Glutamatergic neuron (in vitro differentiated cells): Measurements from ENCODE around the gene PTTG1IP2. TPM values are rescaled to one million over a fixed set of nuclear protein-coding genes. Genes with fewer than 3 reads are reported as not detected.
A peak's percentile ranks its signal among the peaks of the same experiment; 100 is the strongest.
"Not testable (repeated sequence)": the region's sequence is repeated elsewhere in the genome, so short reads cannot be mapped to it uniquely, and the experiment has no call there.

Experiments
- DNase-seq: peaks from one replicate; pipeline ENCODE4 v3.0.0; 2022
- H3K27ac Mint-ChIP-seq: one replicate; pipeline ENCODE4 v1.8.0; 2020; ENCODE audit warnings: mild to moderate bottlenecking, mixed read lengths, inconsistent platforms; ENCODE audit not compliant: unreplicated experiment
- H3K27me3 Mint-ChIP-seq: one replicate; pipeline ENCODE4 v1.8.0; 2020; ENCODE audit warnings: mild to moderate bottlenecking, moderate library complexity, mixed read lengths, inconsistent platforms; ENCODE audit not compliant: unreplicated experiment
- H3K36me3 Mint-ChIP-seq: one replicate; pipeline ENCODE4 v1.8.0; 2020; ENCODE audit warnings: mild to moderate bottlenecking, mixed read lengths, inconsistent platforms; ENCODE audit not compliant: unreplicated experiment
- H3K4me1 Mint-ChIP-seq: one replicate; pipeline ENCODE4 v1.8.0; 2020; ENCODE audit warnings: mild to moderate bottlenecking, low read depth, mixed read lengths, inconsistent platforms; ENCODE audit not compliant: unreplicated experiment
- H3K4me3 Mint-ChIP-seq: one replicate; pipeline ENCODE4 v1.8.0; 2020; ENCODE audit warnings: mild to moderate bottlenecking, mixed read lengths, inconsistent platforms; ENCODE audit not compliant: unreplicated experiment
- H3K9me3 Mint-ChIP-seq: one replicate; pipeline ENCODE4 v1.8.0; 2020; ENCODE audit warnings: mild to moderate bottlenecking, moderate library complexity, mixed read lengths, inconsistent platforms; ENCODE audit not compliant: unreplicated experiment
- total RNA-seq: library from RNA; stranded (reverse); fragmentation: NEBNext Ultra II Directional; extraction: Animal tissue kit (Norgen Biotek cat#: 25700); gene quantifications from one replicate; pipeline ENCODE4 v1.2.1, GENCODE V29; 2021; ENCODE audit not compliant: unreplicated experiment
- TF ChIP-seq, protein P1 (sequence below): fragments of 200-600 bp; sonication (generic); IDR thresholded peaks from one replicate; pipeline ENCODE4 v1.5.0; 2021; ENCODE audit not compliant: partially characterized antibody, unreplicated experiment

The PTTG1IP2 gene
- total RNA-seq, 1 donor from 2014 or later: not detected

DNA sequence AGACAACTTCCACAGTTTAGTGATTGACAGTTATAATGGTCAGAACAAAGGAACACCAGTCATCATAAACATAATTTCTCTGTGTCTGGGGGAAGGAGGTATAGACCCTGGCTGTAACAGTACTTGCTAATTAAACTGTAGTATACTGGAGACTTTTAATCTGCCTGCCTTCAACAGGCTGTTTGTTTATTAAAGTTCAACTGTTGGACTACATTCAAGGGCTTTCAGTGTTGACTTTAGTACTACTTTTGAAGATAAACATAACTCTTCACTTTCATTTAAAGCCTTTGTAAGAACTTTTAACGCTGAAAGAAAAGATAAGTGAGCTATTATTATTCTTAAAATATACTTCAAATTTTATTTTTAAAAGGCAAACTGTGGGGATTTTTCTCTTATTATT is 15.5 kb upstream of the PTTG1IP2 start:
- Mint-ChIP-seq H3K4me3 (no peak overlapping the region), H3K36me3 (no peaks in the 10 kb centered on the region), H3K9me3 (peaks cover 11% of the 10 kb centered on the region), H3K27me3 (no peaks in the 10 kb centered on the region), H3K4me1 (peaks cover 22% of the 10 kb centered on the region), H3K27ac (peak overlapping the region; percentile 65)
- TF ChIP-seq, protein P1, sequence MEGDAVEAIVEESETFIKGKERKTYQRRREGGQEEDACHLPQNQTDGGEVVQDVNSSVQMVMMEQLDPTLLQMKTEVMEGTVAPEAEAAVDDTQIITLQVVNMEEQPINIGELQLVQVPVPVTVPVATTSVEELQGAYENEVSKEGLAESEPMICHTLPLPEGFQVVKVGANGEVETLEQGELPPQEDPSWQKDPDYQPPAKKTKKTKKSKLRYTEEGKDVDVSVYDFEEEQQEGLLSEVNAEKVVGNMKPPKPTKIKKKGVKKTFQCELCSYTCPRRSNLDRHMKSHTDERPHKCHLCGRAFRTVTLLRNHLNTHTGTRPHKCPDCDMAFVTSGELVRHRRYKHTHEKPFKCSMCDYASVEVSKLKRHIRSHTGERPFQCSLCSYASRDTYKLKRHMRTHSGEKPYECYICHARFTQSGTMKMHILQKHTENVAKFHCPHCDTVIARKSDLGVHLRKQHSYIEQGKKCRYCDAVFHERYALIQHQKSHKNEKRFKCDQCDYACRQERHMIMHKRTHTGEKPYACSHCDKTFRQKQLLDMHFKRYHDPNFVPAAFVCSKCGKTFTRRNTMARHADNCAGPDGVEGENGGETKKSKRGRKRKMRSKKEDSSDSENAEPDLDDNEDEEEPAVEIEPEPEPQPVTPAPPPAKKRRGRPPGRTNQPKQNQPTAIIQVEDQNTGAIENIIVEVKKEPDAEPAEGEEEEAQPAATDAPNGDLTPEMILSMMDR: no peak
- no peak for DNase-seq

DNA sequence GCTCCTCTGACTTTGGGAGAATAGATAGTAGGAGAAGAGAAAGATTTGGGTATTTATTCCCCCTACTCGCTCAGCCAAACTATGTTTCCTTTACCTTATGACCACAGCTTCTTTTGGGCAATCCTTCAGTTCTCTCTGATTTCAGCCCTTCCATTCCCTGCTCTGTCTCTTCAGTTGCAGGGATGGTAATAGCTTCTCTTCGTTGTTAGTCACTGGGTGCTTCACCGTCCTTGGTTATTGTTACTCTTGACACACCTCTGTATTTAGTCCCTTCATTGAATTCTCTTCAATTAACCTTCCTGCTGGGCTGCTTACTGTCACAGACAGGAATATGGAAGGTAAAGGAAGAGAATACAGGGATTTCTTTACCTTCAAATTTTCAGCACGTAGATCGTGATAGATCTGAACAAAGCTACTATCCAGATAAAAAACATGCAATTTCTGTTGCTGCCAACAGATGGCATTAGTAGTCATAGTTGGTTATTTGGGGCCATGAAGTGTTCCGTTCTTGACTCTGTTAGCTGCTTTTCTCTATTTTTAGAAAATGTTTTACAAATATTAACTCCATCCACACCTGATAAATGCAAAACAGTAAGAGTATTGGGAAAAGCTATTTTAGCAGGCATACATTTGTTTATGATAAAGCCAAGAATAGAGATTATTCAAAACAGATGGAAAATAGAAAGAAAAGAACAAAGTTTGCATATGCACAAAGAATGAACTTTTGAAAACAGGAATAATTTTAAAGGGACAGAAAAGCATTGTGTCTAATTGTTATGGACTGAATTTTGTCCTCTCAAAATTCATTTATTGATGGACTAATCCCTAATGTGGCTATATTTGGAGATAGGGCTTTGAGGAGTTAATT is 14.0 kb upstream of the PTTG1IP2 start:
- H3K36me3 Mint-ChIP-seq: no peaks in the 10 kb centered on the region
- peaks cover 22% of the 10 kb centered on the region for H3K4me1 Mint-ChIP-seq
- H3K9me3 Mint-ChIP-seq: peaks cover 11% of the 10 kb centered on the region
- DNase-seq: no peak
- no peaks in the 10 kb centered on the region for H3K27me3 Mint-ChIP-seq
- peak overlapping the region; percentile 73 for H3K4me3 Mint-ChIP-seq
- TF ChIP-seq, protein P1: peak; percentile 60
- H3K27ac Mint-ChIP-seq: peak overlapping the region; percentile 67

DNA sequence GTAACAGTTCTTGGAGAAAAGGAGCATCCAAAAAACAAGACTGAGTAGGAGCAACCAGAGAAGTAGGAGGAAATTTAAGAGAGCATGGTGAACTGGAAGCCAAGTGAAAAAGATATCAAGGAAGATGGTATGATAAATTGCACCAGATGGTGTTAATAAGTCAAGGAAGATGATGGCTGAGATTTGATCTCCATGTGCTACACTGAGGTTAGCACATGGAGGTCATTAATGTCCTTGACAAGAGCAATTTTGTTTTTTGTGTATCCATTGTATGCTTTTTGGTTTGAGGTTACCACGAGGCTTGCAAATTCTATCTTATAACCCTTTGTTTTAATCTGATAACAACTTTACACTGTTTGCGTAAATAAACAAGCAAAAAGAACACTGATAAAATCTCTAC is 11.3 kb upstream of the PTTG1IP2 start:
- DNase-seq: no peak
- H3K27me3 Mint-ChIP-seq: no peaks in the 10 kb centered on the region
- peaks cover under 1% of the 10 kb centered on the region for H3K36me3 Mint-ChIP-seq
- H3K9me3 Mint-ChIP-seq: peaks cover 7% of the 10 kb centered on the region
- TF ChIP-seq, protein P1: no peak
- H3K4me3 Mint-ChIP-seq: no peak overlapping the region
- H3K4me1 Mint-ChIP-seq: peaks cover 20% of the 10 kb centered on the region
- no peak overlapping the region for H3K27ac Mint-ChIP-seq

DNA sequence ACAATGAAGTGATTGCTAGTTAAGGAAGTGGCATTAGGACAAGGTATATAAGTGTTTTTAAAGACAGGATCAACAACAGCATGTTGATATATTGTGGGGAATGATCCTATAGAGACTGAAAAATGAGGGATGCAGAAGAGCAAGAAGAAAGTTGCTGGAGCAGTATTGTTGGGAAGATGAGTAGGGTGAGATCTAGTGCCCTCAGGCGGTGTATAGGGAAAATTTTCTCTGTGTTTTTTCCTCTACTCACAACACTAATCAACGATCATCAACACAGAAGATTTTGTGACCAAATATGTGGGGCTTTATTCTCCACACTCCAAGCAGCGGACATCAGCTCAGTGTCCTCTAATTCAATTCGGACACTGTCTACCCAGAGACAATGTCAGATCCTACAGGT is 9.6 kb upstream of the PTTG1IP2 start:
- Mint-ChIP-seq H3K9me3 (peaks cover 9% of the 10 kb centered on the region), H3K27ac (no peak overlapping the region), H3K27me3 (no peaks in the 10 kb centered on the region), H3K36me3 (peaks cover 13% of the 10 kb centered on the region), H3K4me1 (peaks cover 8% of the 10 kb centered on the region), H3K4me3 (no peak overlapping the region)
- TF ChIP-seq, protein P1: no peak
- no peak for DNase-seq

DNA sequence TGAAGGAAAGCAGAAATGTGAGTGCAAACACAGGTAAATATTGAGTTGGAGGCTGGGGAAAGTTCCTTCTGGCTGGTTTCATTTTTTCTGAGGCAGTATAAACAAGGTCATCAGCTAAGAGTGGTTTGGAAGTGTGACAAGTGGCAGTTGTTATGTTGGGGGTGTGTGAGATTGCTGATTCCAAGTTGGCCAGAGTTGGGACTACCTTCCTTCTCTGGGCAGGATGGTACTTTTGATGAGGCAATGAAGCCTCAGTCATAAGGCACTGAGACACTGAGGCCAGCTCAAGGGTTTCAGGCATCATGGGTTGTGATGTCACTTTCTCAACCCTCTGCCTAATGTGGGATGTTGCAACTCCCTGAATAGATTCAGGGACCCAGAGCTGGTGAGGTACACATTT is 8.2 kb upstream of the PTTG1IP2 start:
- peaks cover 24% of the 10 kb centered on the region for H3K36me3 Mint-ChIP-seq
- TF ChIP-seq, protein P1: no peak
- no peaks in the 10 kb centered on the region for H3K27me3 Mint-ChIP-seq
- peaks cover 10% of the 10 kb centered on the region for H3K9me3 Mint-ChIP-seq
- no peak overlapping the region for H3K4me3 Mint-ChIP-seq
- no peak overlapping the region for H3K27ac Mint-ChIP-seq
- DNase-seq: no peak
- H3K4me1 Mint-ChIP-seq: no peaks in the 10 kb centered on the region

DNA sequence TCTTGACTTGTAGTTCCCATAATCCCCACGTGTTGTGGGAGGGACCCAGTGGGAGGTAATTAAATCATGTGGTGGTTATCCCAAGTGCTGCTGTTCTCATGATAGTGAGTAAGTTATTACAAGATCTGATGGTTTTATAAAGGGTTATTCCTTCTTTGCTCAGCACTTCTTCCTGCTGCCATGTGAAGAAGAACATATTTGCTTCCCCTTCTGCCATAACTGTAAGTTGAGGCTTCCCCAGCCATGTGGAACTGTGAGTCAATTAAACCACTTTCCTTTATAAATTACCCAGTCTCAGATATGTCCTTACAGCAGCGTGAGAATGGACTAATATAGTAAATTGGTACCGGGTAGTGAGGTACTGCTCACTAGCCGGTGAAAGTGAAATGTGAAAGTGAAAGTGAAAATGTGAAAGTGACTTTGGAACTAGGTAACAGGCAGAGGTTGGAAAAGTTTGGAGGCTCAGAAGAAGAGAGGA is 6.2 kb upstream of the PTTG1IP2 start:
- DNase-seq, H3K9me3 Mint-ChIP-seq, H3K27me3 Mint-ChIP-seq, H3K4me1 Mint-ChIP-seq, H3K4me3 Mint-ChIP-seq, H3K27ac Mint-ChIP-seq: not testable (repeated sequence)
- H3K36me3 Mint-ChIP-seq: peaks cover 24% of the 10 kb centered on the region
